Mesenteric fat pad (tissue), 1 donor: ENCODE results near the gene MYO1B. TPM values are rescaled to one million over a fixed set of nuclear protein-coding genes. Genes with fewer than 3 reads are reported as not detected.

Experiments
- DNase-seq: peaks from one replicate; pipeline ENCODE4 v3.0.0-alpha.2; 2020; ENCODE audit warnings: low spot score
- total RNA-seq: library from RNA; stranded (reverse); fragmentation: NEBNext Ultra II Directional; extraction: Animal tissue kit (Norgen Biotek cat#: 25700); gene quantifications from one replicate; pipeline ENCODE4 v1.2.1, GENCODE V29; 2021
- donor health status: DM: yes; HTN: yes; CAD: no.

Gene MYO1B
- total RNA-seq, 1 donor from 2014 or later, result 63.9 TPM

GRCh38 chr2:191319186-191319585 is 74.0 kb downstream of the MYO1B start:
- DNase-seq, result no peak

- no peak for DNase-seq
These were observed 75.7 kb downstream of the MYO1B start for GRCh38 chr2:191320881-191321280.

GRCh38 chr2:191321861-191322662 is 76.9 kb downstream of the MYO1B start:
- DNase-seq, result no peak

GRCh38 chr2:191322828-191323506 is 77.8 kb downstream of the MYO1B start:
- no peak for DNase-seq

DNA sequence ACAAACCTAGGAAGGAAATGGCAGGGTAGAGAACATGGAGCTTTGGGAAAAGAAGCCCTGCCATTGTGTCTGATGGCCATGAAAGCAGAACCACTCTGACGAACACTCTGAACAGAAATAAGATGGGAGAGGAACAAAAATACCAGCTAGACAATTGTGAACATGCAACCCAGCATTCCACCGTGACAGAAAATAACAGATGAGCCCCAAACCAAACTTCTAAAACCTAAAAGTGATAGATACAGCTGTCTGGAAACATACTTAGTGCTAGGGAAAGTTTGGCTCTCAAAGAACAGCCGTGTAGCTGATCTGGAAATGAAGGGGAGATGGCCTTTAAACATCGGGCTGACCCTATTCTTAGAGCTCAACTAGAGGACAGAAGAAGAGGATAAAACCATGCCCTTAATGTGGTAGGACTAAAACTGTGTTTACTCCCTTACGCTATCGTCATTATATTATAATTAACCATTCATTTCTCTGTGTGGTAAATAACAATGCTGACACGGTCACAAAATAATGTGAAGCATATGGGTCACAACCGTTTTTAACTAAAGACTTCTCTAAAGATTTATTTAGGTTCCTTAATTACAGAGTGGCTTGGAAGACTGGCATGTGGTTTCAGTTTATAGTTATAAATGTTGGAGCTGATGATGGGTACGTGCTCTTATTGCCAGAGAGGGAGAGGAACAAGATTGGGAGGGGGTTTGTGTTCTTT is 80.6 kb downstream of the MYO1B start:
- no peak for DNase-seq

- DNase-seq, result no peak
These were observed 82.3 kb downstream of the MYO1B start for GRCh38 chr2:191327484-191327883.

- no peak for DNase-seq
These were observed 83.1 kb downstream of the MYO1B start for GRCh38 chr2:191328150-191328809.

DNA sequence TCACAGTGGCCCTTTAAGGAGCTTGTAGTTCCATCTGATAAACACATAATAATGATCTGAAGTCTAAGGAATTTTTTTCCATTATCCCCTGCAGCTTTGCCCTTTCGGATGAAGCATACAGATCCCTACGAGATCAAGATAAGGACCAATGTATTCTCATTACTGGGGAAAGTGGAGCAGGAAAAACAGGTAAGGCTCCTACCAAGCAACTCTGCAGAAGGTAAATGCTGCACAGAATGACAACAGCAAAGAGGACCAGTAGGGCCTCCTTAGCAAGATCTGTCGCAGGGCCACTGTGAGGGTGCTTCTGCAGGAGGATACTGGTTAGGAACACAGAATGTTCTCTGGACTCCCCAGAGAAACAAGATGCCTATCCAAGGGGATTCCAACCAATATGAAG is 84.6 kb downstream of the MYO1B start:
- no peak for DNase-seq

DNA sequence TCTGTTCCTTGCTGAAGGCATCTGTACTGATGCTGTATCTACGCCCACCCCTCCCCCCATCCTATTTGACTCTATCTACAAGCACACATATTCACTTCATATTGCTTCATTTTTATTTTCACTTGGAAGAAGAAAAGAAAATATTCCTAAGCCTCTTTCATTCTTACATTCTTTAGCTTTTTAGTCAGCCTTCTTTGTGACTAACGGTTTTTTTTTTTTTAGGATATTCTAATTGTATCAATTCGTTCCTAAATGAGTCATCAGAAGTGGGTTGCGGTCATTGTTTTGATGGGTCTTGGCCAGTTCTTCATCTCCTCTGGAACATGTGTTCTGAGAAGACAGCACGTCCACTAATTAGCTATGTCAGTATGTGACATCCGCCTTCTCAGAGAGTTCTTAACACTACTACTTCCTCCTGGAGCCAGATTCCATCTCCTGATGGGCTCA is 88.7 kb downstream of the MYO1B start:
- DNase-seq, result no peak

- DNase-seq, result no peak
These were observed 90.8 kb downstream of the MYO1B start for GRCh38 chr2:191335875-191336464.

- no peak for DNase-seq
These were observed 96.2 kb downstream of the MYO1B start for GRCh38 chr2:191341436-191341835.

- no peak for DNase-seq
These were observed 98.7 kb downstream of the MYO1B start for GRCh38 chr2:191343796-191344338.

DNA sequence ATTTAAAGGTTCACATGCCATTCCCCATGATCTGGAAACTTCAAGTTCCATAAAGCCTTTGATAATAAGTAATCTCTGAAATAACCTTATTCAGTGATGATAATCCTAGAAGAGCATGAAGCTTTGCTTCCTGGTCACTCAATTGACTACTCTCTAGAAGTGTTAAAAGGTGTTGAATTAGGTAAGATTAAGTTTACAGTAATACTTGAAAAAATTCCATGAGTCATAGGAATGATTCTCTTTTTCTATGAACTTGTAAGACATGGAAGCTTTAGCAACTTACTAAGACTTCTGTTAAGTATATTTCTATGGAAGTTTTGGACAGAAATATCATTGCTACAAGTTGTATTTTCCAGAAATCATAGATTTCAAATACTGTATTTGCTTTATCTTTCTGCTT is 100.6 kb downstream of the MYO1B start:
- no peak for DNase-seq

DNA sequence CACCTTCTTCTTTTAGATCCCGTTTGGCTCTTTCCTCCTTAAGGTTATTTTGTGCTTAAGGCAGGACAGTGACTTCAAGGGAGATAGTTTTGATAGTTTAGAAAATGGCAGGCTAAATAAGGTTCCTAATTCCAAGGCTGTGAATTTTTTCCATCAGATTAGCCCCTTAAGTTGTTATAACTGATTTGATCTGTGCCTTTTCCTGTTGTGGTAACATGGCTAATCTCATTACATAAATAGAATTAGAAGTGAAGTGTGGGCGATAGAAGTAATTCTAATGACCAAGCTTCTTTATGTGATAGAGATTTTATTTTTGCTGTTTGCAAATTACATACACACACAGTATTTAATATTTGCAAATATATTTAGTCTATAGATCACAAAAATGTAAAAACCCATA is 102.0 kb downstream of the MYO1B start:
- no peak for DNase-seq

DNA sequence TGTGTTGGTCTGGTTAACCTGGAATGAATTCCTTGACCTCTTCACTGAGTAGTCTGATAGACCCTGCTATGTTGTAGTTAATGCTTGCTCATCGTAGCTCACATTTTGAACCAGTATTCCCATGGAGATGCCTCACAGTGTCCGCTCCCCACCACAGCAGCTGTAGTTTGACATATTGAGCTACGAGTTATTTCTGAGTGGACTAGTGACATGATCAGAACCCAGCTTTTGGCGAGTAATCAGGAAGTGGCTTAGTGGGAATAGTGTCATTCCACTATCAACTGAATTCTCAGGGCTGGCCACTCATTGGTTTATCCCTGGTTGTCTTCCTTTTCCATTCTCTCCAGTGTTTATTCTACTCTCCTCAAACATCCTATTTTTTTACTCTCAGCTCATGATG is 102.7 kb downstream of the MYO1B start:
- no peak for DNase-seq

DNA sequence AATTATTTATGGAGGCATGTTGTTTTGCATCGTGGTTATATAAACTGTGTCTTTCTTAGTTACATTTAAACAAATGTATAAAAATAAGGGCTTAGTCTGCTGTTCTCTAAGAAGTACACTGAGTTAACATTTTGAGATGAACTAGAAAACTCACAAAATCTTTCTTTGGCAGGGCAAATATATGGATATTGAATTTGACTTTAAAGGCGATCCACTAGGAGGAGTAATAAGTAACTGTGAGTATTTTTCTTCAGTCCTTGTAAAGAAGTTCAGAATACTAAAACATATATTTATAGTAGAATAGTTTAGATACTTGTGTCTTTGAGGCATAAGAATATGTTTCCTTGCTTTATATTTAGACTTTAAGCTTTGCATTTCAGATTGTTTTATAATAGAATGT is 104.8 kb downstream of the MYO1B start:
- DNase-seq, result no peak

DNA sequence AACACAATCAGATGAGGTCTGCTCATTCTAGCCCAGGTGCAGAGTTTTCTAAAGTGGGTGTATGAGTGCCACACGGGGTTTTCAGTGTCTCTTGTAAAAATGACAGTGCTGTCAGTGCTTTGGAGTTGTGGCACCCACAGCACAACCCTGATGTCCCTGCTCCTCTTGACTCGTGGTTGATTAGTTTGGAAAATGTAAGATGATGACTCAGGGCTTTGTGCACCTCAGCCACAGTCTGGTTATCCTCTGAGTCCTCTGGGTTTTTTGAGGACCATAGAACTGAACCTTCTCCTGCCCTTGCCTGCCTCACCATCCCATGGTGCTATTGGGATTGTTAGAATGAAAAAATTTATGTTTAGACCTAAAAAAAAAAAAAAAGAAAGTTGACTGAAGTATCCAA is 105.6 kb downstream of the MYO1B start:
- DNase-seq, result no peak

- DNase-seq, result no peak
These were observed 106.1 kb downstream of the MYO1B start for GRCh38 chr2:191351298-191351697.

DNA sequence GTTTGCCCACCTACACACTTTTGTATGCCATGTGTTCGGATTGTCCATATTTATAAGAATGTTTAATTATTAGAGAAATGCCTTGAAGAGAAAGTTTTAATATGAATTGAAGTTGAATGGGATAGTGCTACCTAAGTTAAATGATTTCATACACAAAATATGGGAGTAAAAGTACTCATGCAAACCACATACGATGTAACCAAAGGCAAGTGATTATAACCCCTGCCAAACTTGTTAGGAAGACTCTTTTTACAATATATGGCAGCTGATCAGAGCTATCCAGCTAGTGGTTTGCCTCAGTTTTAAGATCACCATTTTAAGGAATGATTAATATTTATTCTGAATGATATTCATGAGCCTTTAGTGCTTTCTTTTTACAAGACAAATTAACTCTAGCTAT is 106.7 kb downstream of the MYO1B start:
- DNase-seq, result no peak

GRCh38 chr2:191352536-191352935 is 107.3 kb downstream of the MYO1B start:
- no peak for DNase-seq
